ENCODE measurements around the gene SRGAP1.
"Not testable (repeated sequence)": the region's sequence is repeated elsewhere in the genome, so short reads cannot be mapped to it uniquely, and the experiment has no call there.

Gene SRGAP1

DNA sequence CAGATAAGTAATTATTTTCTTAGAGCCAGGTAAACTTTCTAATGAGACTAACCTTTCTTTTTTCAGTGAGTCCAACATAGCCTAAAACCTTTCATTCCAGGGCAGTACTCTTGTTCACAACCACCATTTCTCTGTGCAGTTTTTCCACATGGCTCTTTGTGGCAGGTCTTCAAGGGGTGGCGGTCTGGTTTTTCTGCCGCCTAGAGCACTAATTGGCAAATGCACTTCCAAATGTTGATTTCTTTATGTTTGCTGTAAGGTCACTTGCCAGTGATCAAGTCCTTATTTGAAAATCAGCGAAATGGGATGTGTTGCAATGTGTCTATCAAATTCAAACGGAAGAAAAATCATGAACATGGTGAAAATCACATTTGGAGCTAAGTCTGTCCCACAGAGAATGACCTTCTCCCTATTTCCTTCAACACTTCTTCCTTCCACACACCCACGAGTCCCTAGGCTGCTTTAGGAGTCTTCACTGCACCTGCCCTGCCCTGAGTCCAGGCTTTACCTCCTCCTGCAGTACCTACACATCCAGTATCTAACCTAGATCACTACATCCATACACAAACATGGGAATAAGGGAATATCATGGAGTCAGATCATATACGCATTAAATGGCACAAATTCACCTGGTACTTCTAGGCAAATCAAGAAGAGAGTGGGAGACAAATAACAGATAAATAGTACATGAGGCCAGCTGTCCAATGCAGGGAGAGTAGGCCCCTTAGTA lies 1.9 kb downstream of the SRGAP1 start:
- no peak for TF ChIP-seq CTCF (IDR thresholded peaks at IDR 0.05; ENCODE audit: low read depth, low read length)
- no peak for DNase-seq (ENCODE audit: extremely low read depth, low read depth)

DNA sequence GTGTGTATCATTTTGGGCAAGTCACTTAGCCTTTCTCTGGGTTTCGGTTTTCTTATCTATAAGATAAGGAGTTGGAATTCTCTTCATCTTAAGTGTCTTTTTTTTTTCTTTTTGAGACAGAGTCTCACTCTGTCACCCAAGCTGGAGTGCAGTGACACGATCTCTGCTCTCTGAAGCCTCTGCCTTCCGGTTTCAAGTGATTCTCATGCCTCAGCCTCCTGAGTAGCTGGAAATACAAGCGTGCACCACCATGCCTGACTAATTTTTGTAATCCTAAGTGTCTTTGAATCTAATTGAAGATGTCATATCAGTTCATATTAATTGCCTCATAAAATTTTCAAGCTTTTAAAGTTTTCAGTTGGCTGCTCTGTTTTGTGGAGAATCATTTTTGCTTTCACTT lies 4.0 kb downstream of the SRGAP1 start:
- DNase-seq (ENCODE audit: extremely low read depth, low read depth): no peak

DNA sequence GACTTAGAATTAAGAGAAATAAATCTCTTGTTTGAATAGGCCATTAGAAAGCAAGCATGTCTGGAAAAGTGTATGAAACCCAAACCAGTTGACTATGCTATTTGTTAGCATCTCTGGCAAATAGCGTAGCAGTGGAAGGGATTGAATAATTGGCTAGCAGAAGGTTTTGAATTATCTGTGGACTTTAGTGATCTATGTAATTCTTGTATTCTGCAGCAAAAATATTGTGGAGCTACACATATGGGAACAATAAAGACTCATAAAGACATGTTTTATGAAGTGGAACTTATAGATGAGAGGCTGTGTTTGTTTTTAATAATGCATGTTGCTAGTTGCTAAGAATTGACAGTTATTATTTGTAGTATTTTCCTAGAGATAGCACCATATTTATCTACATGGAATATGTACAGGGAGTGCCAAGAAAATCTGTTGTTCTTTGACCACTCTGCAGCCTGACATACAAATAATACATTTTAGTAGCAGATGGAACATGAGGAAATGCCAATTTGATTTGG lies 4.7 kb downstream of the SRGAP1 start:
- no peak for DNase-seq (ENCODE audit: extremely low read depth, low read depth)
- no peak for TF ChIP-seq CTCF (IDR thresholded peaks at IDR 0.05; ENCODE audit: low read depth, low read length)

More for the DNA sequence above, 4.0 kb downstream of the SRGAP1 start:
- no peak for TF ChIP-seq CTCF (IDR thresholded peaks at IDR 0.05; ENCODE audit: low read depth, low read length)

- no peak for TF ChIP-seq CTCF (IDR thresholded peaks at IDR 0.05; ENCODE audit: low read depth, low read length)
- DNase-seq (ENCODE audit: extremely low read depth, low read depth): no peak
Measured at GRCh38 chr12:63849641-63850040, 5.1 kb downstream of the SRGAP1 start.

DNA sequence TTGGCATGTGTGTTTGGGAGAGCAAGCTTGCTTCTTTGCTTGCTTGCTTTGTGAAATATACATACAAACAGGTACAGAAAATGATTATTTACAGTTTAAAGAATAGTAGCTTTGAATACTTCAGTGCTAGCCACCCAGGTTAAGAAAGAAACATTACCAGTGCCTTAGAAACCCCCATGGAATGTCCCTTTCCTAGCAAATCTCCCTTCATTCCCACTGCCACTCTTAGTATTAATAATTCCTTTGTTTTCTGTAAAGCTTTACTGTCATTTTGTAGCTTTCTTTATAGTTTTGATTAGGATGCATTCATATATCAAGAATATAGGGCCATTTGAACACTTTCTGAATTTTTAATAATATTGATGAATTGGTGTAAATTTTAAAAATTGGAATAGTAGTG lies 9.5 kb downstream of the SRGAP1 start:
- no peak for DNase-seq (ENCODE audit: extremely low read depth, low read depth)
- no peak for TF ChIP-seq CTCF (IDR thresholded peaks at IDR 0.05; ENCODE audit: low read depth, low read length)

DNA sequence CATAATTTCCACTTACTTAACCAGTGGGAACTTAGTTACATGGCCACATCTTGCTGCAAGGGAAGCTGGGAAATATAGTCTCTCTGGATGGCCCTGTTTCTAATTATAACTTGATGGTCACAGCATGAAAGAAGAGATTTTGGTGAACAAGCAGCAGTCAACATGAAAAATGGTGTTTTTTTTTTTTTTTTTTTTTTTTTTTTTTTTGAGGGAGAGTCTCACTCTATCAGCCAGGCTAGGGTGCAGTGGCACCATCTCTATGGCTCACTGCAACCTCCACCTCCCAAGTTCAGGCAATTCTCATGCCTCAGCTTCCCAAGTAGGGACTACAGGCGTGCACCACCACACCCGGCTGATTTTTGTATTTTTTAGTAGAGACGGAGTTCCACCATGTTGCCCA lies 10.8 kb downstream of the SRGAP1 start:
- no peak for TF ChIP-seq CTCF (IDR thresholded peaks at IDR 0.05; ENCODE audit: low read depth, low read length)
- no peak for DNase-seq (ENCODE audit: extremely low read depth, low read depth)

DNA sequence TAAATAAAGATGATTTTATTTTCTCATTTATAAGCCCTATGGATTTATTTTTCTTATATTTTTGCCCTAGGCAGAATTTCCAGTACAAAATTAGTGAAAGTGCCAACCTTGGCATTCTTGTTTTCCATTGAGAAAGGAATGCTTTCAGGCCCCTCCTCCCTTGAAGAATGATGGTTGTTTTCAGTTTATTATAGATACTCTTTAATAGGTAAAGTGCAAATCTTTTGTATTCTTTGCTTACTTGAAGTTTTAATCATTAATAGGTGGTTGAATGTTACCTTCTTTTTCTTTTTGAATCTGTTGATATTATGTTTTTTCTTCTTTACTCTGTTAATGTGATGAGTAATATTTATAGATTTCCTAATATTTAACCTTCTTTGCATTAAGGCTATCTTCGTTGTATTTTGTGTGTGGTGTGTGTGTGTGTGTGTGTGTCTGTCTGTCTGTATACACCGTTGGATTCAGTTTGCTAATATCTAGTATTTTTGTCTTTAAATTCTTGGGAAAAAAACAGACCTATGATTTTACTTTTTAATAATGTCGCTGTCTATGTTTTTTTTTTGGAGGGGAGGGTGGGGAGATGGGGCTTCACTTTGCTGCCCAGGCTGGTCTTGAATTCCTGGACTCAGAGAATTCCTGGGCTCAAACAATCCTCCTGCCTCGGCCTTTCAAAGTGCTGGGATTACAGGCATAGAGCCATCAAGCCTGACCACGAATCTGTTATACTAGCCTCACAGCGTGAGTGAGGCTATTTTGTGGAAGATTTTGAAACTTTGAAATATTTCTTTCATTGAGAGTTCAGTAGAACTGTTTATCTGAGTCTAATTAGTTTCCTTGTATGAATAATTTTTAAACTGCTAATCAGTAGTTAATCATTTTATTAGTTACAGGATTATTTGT lies 13.5 kb downstream of the SRGAP1 start:
- no peak for DNase-seq (ENCODE audit: extremely low read depth, low read depth)
- no peak for TF ChIP-seq CTCF (IDR thresholded peaks at IDR 0.05; ENCODE audit: low read depth, low read length)

- DNase-seq (ENCODE audit: extremely low read depth, low read depth): not testable (repeated sequence)
Measured at GRCh38 chr12:63859880-63860279, 15.4 kb downstream of the SRGAP1 start.
